Right lobe of liver (tissue), 4 donors: ENCODE data around the gene CD1E.

Source experiments
- POLR2A ChIP-seq: fragments of 450-650 bp; IDR thresholded peaks from one replicate; pipeline ENCODE4 v1.6.1; 2017; ENCODE audit warnings: antibody characterized with exemption, mild to moderate bottlenecking
- TF ChIP-seq, protein P1 (sequence below), 4 donors: fragments of 200-600 bp in 3 of 4; fragments of 450-650 bp in 1 of 4; IDR thresholded peaks; one replicate each; pipeline versions ENCODE4 v1.5.1 to v1.8.0; 2016 to 2022; ENCODE audit warnings: antibody characterized with exemption in 4 of 4, mild to moderate bottlenecking in 2 of 4
- donor health status: DM: no; HTN: no; CAD: no.
- donor health status: DM: no; HTN: no; CAD: no.
- donor health status: DM: no; HTN: yes; CAD: no.

DNA sequence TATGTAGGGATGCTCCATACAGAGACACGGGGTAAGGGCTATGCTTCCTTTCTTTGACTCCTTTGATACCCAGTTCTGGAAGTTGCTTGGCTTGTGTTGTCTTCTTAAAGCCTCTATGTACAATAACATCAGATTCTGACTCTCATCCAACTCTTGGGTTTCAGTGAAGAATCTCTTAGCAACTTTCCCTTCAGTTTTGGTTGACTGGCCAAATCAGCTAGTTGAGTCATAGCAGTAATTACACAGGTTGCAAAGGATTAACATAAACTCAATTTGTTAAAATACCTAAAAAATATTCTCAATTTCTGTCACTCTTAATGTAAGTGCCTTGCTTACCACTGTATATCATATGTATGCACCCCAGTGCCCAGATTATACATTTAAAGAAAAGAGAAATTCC lies 9.2 kb downstream of the CD1E start:
- TF ChIP-seq POLR2A, result no peak
- TF ChIP-seq, protein P1, sequence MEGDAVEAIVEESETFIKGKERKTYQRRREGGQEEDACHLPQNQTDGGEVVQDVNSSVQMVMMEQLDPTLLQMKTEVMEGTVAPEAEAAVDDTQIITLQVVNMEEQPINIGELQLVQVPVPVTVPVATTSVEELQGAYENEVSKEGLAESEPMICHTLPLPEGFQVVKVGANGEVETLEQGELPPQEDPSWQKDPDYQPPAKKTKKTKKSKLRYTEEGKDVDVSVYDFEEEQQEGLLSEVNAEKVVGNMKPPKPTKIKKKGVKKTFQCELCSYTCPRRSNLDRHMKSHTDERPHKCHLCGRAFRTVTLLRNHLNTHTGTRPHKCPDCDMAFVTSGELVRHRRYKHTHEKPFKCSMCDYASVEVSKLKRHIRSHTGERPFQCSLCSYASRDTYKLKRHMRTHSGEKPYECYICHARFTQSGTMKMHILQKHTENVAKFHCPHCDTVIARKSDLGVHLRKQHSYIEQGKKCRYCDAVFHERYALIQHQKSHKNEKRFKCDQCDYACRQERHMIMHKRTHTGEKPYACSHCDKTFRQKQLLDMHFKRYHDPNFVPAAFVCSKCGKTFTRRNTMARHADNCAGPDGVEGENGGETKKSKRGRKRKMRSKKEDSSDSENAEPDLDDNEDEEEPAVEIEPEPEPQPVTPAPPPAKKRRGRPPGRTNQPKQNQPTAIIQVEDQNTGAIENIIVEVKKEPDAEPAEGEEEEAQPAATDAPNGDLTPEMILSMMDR (IDR thresholded peaks at IDR 0.05), result no peak
